Caki2 (cell line): ENCODE data around the gene CHST5. TPM values are rescaled to one million over a fixed set of nuclear protein-coding genes. Genes with fewer than 3 reads are reported as not detected.
"Not testable (repeated sequence)": the region's sequence is repeated elsewhere in the genome, so short reads cannot be mapped to it uniquely, and the experiment has no call there.

ENCODE experiments used
- DNase-seq: peaks from one replicate; pipeline ENCODE4 v3.0.0-alpha.2; 2015; ENCODE audit warnings: low read depth
- in situ Hi-C: cut with HindIII; loops from 2 replicates; pipeline ENCODE4 v1.10.0; 2016; ENCODE audit warnings: low sequenced_read_pairs, low pct_unique_long_range_greater_than_20kb, mixed read lengths
- total RNA-seq: library from RNA; depleted of rRNA; stranded (reverse); fragments of >200 nt; shearing (Covaris generic); gene quantifications from 2 replicates; pipeline ENCODE4 v1.2.3, GENCODE V29; 2014; ENCODE audit warnings: low replicate concordance

The CHST5 gene
- total RNA-seq, 1 experiment from 2014 or later, result not detected

DNA sequence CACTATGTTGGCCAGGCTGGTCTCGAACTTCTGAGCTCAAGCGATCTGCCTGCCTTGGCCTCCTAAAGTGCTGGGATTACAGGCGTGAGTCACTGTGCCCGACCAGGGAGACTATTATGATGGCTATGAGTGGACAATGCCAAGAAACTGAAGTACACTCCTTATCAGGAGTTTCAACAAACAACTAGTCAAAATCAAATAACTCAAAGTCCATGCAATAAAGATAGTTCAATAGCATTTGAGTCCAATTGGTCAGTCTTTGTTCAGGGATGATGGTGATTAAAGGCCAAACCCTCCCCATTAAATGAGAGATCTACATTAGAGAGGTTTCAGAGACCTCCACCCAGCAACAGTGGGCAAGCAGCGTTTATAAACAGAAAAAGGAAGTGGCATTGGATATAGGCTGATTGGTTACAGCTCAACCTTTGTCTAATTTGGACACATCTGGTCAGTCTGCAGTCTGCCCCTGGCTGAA is 8.0 kb downstream of the CHST5 start:
- in situ Hi-C loops, result no loop called here
- no peak for DNase-seq

- in situ Hi-C loops, result no loop called here
- no peak for DNase-seq
Observed at GRCh38 chr16:75526032-75526790, 9.7 kb downstream of the CHST5 start.

DNA sequence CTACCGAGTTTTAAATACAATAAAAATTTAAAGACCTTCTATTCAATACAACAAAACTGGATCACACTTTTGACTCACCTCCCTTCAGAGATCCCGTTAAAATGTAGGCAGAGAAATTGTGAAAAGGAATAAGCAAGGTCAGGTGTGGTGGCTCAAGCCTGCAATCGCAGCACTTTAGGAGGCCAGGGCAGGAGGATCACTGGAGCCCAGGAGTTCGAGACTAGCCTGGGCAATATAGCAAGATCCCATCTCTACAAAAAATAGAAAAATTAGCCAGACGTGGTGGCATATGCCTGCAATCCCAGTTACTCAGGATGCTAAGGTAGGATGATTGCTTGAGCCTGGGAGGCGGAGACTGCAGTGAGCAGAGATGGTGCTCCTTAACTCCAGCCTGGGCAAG is 16.7 kb downstream of the CHST5 start:
- no peak for DNase-seq
- in situ Hi-C loops, result no loop called here

DNA sequence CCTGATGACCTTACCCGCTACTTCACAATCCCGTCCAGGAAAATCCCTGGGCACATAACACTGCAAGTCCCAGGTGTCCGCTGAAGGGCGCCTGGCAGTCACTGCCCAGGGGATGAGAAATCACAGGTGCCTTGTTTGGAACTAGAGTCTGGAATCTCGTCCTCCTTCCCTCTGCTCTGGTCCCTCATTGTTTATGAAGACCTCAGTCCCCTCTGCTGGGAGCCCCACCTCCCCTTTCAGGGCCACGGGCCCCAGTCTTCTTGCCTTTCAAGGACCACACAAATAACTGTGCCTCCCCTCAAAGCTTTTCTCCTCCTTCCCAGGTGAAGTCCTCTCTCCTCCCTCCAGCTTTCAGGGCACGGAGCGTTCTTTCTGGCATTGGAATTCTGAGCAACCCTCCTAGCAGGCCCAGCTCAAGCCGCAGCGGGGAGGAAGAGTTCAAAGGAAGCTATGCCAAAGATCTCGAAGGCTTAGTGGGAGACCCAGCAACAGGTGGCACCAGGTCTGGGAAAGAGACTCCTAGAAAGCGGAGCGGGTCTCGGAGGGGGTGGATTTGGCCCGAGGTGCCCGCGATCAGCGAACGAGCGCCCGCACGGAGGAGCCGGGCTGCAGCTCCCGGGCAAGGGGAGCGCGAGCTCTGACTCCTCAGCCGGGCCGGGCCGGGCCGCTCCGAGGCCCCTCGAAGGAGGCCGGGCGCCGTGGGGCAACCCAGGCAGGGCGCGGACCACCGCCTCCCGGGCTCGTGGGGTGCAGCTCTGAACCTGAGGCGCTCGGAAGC is 19.5 kb downstream of the CHST5 start:
- DNase-seq, in situ Hi-C loops: not testable (repeated sequence)

- in situ Hi-C loops, result no loop called here
- DNase-seq, result no peak
Observed at GRCh38 chr16:75514296-75514695, 21.6 kb downstream of the CHST5 start.

DNA sequence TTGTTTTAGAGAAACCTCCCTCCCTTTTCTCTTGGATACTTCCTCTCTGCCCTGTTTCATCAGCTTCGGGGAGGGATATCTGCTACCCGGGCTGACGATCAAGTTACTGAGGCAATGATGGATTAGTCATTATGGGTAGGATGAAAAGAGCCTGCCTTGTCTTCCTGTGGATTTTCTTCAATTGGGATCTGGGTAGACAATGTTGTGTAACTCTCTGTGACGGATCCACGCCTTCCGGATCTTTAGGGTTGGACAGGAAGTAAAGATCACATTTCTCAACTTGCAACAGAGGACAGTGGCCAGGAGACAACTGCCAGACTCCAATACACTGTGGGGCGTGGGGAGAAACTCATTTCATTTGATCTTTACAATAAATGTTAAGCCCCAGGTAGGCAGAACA is 29.3 kb downstream of the CHST5 start:
- in situ Hi-C loops, result no loop called here
- peak; percentile 38 for DNase-seq

GRCh38 chr16:75506107-75506506 is 29.8 kb downstream of the CHST5 start:
- in situ Hi-C loops, result no loop called here
- no peak for DNase-seq

- in situ Hi-C loops, result no loop called here
- no peak for DNase-seq
Observed at GRCh38 chr16:75503801-75504200, 32.1 kb downstream of the CHST5 start.

- in situ Hi-C loops, result no loop called here
Observed at GRCh38 chr16:75502916-75503605, 32.8 kb downstream of the CHST5 start.

GRCh38 chr16:75501820-75502219 is 34.1 kb downstream of the CHST5 start:
- DNase-seq, in situ Hi-C loops: not testable (repeated sequence)

More at GRCh38 chr16:75502916-75503605, 32.8 kb downstream of the CHST5 start:
- DNase-seq, result no peak

DNA sequence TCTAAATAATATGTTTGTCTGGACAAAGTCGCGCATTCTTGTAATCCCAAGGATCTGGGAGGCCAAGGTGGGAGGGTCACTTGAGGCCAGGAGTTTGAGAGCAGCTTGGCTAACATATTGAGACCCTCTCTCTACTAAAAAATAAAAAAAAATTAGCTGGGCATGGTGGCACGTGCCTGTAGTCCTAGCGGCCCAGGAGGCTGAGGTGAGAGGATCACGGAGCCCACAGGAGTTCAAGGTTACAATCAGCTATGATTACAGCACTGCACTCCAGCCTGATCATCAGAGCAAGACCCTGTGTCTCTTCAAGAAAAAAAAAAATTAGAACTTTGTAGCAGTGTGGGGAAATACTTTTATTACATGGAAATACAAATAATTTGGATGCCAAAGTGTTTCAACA is 34.5 kb downstream of the CHST5 start:
- in situ Hi-C loops, result no loop called here
- no peak for DNase-seq

- in situ Hi-C loops, DNase-seq: not testable (repeated sequence)
Observed at GRCh38 chr16:75498605-75499322, 37.1 kb downstream of the CHST5 start.

- DNase-seq, result no peak
- in situ Hi-C loops, result no loop called here
Observed at GRCh38 chr16:75497558-75497957, 38.4 kb downstream of the CHST5 start.

- in situ Hi-C loops, result no loop called here
Observed at GRCh38 chr16:75495076-75495674, 40.7 kb downstream of the CHST5 start, which contains the start of gene CHST6. TSS of gene CHST6 (minus strand) at chr16:75495441. CDS start at chr16:75479828, 15,613 bp downstream.

DNA sequence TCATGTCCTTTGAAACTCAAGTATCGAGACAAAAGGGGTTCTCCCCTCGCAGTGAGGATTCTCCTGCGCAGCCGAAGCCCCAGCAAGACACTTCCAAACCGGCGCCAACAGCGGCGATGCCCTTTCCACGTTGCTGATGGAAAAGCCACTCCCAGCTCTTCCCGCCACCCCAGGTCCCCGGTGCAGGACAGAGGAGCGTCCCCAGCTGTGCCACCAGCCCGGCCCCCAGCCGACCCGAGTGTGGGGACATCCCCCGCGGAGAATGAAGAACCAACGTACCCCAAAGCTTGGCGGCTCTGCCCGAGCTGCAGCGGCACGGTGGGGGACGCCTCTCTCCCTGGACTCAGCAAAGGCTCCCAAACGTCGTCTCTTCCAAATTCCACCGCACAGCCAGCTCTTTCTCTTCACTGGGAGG is 41.2 kb downstream of the CHST5 start:
- DNase-seq, result no peak
- in situ Hi-C loops, result no loop called here

More at GRCh38 chr16:75495076-75495674, 40.7 kb downstream of the CHST5 start, which contains the start of gene CHST6:
- no peak for DNase-seq

GRCh38 chr16:75494184-75494583 is 41.7 kb downstream of the CHST5 start:
- in situ Hi-C loops, result no loop called here
- no peak for DNase-seq

DNA sequence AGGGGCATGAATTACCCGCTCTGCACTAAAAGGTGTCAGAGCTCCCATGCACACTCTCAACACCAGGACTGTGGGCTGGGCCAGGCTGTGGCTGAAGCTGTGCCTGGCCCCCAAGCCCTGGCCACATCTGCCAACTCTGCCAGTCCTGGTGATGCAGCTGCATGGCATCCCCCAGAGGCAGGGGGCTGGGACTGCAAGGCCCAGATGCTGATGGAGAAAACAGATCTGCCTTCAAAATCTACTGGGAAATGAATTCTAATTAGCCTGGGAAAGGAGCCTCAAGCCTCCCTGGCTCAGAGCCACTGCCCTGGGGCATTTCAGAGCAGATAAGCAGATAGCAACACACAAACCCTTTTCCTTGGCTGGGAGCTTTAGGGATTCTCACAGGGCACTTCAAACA is 44.0 kb downstream of the CHST5 start:
- in situ Hi-C loops, result no loop called here
- no peak for DNase-seq

GRCh38 chr16:75488322-75488721 is 47.6 kb downstream of the CHST5 start:
- DNase-seq, result no peak
- in situ Hi-C loops, result no loop called here
